GM21737 (cell line): ENCODE measurements around the gene CAVIN1.
"Not testable (repeated sequence)": the region's sequence is repeated elsewhere in the genome, so short reads cannot be mapped to it uniquely, and the experiment has no call there.

Experiments used
- ATAC-seq: cut with Tn5 transposase; IDR thresholded peaks from one replicate; pipeline ENCODE4 v1.9.1; 2021; ENCODE audit warnings: mild to moderate bottlenecking, moderate library complexity; ENCODE audit not compliant: unreplicated experiment

CAVIN1 gene

GRCh38 chr17:42381898-42382297 is 41.2 kb downstream of the CAVIN1 start:
- ATAC-seq: no peak

DNA sequence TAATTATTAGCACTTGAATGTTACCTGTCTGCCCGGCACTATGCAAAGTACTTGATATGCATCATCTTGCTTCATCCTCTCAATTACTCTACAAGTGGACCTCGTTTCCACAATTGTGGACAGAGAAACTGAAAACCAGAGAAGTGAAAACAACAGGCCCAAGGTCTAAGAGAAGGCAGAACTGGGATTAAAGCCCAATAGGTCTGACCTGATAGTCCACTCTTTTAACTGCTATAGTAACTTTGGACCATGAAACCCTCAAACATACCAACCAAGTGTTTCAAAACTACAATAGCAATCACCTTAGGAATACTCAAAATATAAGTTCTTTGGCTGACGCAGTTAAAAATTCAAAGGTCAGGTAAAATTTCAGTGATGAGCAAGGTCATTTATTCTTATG is 42.1 kb downstream of the CAVIN1 start:
- ATAC-seq: no peak

DNA sequence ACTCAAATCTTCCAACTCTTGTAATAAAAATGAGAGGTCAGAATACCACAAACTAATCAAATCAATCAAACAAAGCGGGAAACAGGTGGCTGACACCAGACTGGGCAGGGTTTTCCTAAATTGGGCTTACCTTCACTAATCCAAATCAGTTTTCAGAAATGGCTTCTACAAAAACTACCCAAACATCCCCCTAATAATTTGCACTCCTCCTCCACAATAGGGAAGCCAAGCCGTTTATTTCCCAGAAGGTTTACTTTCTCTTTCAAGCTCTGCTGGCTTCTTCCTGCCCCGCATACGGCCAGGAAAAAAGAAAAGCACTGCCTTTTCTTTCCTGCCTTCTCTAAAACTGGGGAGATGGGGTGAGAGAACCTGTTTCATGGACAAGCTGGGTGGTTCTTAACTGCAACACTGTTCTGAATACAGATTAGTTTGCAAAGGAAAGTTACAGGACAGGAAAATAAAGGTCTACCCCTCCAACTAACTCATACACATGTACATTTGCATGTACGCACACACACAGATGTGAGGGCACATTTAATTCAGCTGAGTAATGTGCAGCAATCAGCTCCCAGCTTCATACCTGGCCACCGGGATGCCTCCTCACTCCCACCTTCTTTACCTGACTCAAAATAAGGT is 44.0 kb downstream of the CAVIN1 start:
- no peak for ATAC-seq

DNA sequence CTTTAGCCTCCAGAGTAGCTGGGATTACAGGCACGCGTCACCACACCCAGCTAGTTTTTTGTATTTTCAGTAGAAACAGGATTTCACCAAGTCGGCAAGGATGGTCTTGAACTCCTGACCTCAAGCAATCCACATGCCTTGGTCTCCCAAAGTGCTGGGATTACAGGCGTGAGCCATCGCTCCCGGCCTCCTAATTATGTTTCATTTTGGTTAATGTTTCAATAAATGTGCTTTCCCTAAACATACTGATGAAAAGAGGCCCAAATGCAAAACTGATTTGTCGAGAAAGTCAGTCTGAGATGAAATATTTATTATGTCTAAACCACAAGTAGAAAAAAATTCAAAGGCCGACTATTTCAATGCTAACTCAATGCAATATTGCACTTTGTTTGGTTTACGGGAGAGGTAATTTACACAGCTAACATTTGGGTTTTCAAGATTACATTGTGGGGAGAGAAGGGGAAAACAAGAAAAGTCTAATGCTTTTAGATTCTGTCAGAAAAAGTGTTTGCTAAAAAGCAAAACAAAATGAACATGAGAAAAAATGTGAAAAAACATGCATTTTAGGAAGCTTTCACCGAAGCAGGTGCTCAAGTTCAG is 44.6 kb downstream of the CAVIN1 start:
- ATAC-seq: no peak

GRCh38 chr17:42373896-42374295 is 49.2 kb downstream of the CAVIN1 start:
- ATAC-seq: no peak

GRCh38 chr17:42372142-42372541 is 50.9 kb downstream of the CAVIN1 start:
- no peak for ATAC-seq

GRCh38 chr17:42368797-42369561 is 54.1 kb downstream of the CAVIN1 start:
- ATAC-seq: not testable (repeated sequence)

DNA sequence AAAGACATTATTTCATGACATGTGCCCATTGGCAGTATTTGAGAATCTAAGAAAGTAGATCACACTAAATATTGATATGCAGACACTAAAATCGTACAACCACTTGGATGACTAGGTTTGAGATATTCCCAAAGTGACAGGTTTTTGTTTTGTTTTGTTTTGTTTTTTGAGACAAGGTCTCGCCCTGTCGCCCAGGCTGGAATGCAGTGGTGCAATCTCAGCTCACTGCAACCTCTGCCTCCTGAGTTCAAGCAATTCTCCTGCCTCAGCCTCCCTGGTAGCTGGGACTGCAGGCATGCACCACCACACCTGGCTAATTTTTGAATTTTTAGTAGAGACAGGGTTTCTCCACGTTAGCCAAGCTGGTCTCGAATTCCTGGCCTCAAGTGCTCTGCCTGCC is 54.7 kb downstream of the CAVIN1 start:
- not testable (repeated sequence) for ATAC-seq

DNA sequence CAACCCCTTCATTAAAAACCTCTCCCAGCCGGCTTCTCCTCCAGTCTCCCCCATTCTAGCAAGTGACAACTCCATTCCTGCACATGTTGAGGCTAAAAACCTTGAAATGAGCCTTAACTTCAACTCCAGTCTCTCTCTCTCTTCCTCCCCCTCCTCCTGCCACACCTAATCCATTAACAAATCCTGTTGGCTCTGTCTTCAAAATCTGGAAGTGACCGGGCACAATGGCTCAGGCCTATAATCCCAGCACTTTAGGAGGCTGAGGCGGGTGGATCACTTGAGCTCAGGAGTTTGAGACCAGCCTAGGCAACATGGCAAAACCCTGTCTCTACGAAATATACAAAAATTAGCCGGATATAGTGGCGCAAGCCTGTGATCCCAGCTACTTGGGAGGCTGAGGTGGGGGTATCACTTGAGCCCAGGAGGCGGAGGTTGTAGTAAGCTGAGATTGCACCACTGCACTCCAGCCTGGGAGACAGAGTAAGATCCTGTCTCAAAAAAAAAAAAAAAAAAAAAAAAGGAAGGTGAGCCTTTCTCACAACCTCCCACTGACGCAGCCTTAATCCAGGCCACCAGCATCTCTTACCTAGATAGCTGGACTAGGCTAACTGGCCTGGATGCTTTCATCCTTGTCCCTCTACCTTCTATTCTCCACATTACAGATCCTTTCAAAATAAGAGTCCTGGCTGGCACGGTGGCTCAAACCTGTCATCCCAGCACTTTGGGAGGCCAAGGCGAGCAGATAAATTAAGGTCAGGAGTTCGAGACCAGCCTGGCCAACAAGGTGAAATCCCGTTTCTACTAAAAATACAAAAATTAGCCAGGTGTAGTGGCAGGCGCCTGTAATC is 56.7 kb downstream of the CAVIN1 start:
- ATAC-seq: not testable (repeated sequence)

GRCh38 chr17:42365136-42365535 is 57.9 kb downstream of the CAVIN1 start:
- ATAC-seq: no peak

DNA sequence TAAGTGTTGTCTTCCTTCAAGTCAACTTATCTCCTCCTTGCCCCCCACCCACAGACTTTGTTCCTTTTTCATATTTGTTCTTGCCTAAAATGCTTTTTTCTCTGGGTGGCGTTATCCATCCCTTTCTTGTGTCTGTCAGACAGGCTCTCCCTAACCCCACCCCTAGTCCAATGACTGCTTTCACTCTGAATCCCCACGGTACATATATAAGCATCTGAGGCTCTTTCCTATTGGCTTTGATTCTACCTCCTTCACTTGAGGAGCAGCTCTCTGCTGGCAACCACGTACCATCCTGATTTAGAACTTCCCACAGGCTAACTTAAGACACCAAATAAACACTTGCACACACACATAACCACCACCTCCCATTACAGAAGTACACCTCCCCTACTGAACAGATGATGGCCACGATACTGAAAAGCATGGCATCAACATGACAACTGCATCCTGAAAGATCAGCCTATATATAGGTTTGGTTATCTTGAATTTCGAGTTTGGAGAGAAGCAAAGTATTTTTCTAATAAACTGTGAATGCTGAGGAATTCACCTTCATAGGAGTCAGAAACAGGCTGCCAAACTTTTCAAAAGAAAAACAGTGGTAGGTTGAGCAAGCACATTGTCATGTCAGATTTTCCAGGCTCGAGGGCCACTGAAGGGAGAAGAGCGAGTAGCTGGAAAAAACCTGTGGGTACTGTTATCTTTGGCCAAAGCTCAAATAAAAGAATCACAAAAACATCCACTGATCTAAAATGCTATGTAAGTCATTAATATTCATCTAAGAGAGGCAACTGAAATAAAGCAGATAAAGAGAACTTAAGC is 59.1 kb downstream of the CAVIN1 start:
- ATAC-seq: no peak

- no peak for ATAC-seq
These were observed 59.8 kb downstream of the CAVIN1 start for GRCh38 chr17:42363231-42363630.

DNA sequence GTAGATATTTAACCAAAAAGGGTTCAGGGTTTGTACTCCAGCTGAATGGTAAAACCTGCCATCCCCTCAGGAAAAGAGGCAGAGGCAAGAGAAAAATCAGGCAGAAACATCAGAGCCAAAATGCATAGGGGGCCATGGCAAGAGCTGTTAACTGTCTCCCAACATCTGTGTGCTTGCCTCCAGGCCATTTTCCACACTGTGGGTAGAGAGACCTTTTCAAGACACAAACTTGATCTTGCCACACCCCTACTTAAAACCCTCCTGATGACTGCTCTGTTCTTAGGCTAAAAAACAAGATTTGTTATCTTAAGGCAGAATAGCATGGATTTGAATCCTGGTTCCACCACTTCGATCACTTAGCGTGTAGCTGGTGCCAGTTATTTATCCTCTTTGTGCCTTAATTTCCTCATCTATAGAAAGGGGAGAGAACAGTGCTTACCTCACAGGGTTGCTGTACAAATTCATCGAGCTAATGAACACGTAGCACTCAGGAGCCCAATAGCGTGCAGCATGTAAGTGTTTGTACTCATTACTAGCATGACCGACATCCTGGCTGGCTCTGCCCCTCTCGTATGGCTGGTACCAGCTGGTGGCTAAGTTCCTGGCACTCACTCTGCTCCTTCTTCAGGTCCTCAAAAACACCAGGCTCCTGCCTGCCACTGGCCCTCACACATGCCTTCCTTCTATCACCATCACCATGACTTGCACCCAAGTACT is 60.7 kb downstream of the CAVIN1 start:
- ATAC-seq: no peak

GRCh38 chr17:42361781-42362186 is 61.3 kb downstream of the CAVIN1 start:
- no peak for ATAC-seq

- ATAC-seq: not testable (repeated sequence)
These were observed 62.7 kb downstream of the CAVIN1 start for GRCh38 chr17:42360388-42360787.

DNA sequence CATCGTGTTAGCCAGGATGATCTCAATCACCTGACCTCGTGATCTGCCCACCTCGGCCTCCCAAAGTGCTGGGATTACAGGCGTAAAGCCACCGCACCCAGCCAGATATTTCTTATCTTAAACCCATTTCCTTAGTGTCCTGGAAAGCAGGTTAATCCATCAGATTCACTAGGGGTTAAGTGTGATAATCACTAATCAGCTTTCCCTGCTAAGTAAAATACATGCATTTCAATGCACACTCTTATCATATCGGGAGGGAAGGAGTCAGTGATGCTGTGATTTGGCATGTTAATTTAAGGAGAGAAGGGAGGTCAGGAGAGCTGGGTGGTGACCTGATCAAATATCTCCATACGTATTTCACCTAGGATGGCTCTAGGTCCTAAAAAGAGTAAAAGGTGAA is 63.9 kb downstream of the CAVIN1 start:
- no peak for ATAC-seq

DNA sequence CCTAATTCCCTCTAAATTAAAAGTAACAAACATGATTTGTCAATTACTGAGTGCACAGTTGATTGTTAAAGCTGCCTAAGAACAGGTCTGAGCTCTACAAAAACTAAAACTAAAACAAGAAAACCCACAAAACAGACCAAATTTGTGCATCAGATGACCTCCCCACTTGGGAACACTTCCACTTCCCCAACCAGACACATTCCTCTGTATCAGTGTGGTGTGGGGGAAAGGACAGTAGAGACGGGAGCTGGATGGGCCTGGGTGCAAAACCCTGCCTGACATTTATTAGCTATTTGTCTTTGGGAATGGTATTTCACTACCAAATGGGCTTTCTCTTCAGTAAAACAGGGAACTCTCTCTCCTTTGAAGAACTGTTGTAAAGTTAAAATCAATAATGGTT is 64.6 kb downstream of the CAVIN1 start:
- no peak for ATAC-seq

DNA sequence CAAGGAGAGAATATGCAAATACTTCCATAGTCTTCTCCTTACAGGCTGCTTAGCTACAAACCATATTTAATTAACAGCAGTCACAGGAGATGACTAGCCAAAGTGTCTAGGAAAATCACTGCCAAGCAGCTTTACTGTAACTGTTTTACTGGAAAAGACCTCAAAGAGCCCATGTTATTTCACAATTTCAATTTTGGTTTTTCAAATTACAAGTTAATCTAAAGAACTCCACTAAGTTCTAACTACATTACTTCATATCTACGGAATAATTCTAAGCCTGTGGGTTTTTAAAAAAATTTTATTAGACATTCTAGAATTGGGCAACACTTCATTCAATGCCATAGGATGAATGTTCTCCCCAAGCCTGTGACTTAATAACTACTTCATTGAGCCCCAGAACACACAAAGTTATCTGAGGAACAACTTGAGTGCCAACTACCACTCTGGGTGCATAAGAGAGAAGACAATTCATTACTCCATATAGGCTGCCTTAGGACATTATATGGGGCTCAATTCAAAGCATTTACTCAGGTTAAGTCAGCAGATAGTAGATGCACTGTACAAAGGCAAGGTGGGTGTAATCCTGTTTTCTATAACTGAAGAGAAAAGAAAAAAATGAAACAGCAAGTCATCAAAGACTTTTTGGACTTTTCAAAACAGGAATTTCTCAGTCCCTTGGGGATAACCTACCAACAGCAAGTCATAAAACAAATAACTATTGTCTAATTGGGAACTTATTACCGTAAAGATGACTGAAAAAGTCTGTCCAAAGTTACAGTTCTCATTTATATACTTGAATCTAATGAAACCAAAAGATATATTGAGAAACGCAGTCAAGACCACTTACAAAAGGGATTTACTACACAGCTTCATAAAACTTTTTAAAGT is 67.9 kb downstream of the CAVIN1 start:
- no peak for ATAC-seq
